MM.1S (cell line): ENCODE results near the gene TRMT10A.
A peak's percentile ranks its signal among the peaks of the same experiment; 100 is the strongest.

Source experiments
- DNase-seq: peaks from one replicate; pipeline ENCODE4 v3.0.0-alpha.2; 2015
- H2AFZ ChIP-seq: fragments of 300-600 bp; sonication (generic); 2 replicates; pipeline ENCODE4 v1.6.0; 2016; ENCODE audit warnings: antibody characterized with exemption, low read length
- H3F3A ChIP-seq: fragments of 300-600 bp; sonication (generic); 2 replicates; pipeline ENCODE4 v1.6.1; 2016; ENCODE audit warnings: mild to moderate bottlenecking, antibody characterized with exemption, low read length, moderate library complexity, mixed read lengths; ENCODE audit not compliant: insufficient read depth
- H3K27ac ChIP-seq: fragments of 300-600 bp; sonication (generic); 2 replicates; pipeline ENCODE4 v1.5.1; 2016; ENCODE audit warnings: mild to moderate bottlenecking, low read length
- H3K27me3 ChIP-seq: fragments of 300-600 bp; sonication (generic); replicated peaks from 2 replicates; pipeline ENCODE4 v1.6.0; 2016; ENCODE audit warnings: low read length; ENCODE audit not compliant: insufficient read depth
- H3K36me3 ChIP-seq: fragments of 300-600 bp; sonication (generic); replicated peaks from 2 replicates; pipeline ENCODE4 v1.6.1; 2016; ENCODE audit warnings: mild to moderate bottlenecking, low read length, mixed read lengths; ENCODE audit not compliant: insufficient read depth
- H3K4me1 ChIP-seq: fragments of 300-600 bp; sonication (generic); 2 replicates; pipeline ENCODE4 v1.6.1; 2016; ENCODE audit warnings: low read length, mixed read lengths
- H3K4me2 ChIP-seq: fragments of 300-600 bp; sonication (generic); 2 replicates; pipeline ENCODE4 v1.6.0; 2016; ENCODE audit warnings: low read depth, low read length
- H3K4me3 ChIP-seq: fragments of 300-600 bp; sonication (generic); 2 replicates; pipeline ENCODE4 v1.5.1; 2016; ENCODE audit warnings: low read length, mixed read lengths
- H3K79me2 ChIP-seq: fragments of 300-600 bp; sonication (generic); 2 replicates; pipeline ENCODE4 v1.6.1; 2016; ENCODE audit warnings: mixed run types, low read length, mixed read lengths
- H3K9ac ChIP-seq: fragments of 300-600 bp; sonication (generic); 2 replicates; pipeline ENCODE4 v1.6.1; 2016; ENCODE audit warnings: low read length, mixed read lengths
- H3K9me2 ChIP-seq: fragments of 300-600 bp; sonication (generic); replicated peaks from 2 replicates; pipeline ENCODE4 v1.6.1; 2016; ENCODE audit warnings: mild to moderate bottlenecking, low read length, mixed read lengths; ENCODE audit not compliant: insufficient read depth
- H3K9me3 ChIP-seq: fragments of 300-600 bp; sonication (generic); replicated peaks from 2 replicates; pipeline ENCODE4 v1.6.1; 2016; ENCODE audit warnings: mild to moderate bottlenecking, low read length, mixed read lengths; ENCODE audit not compliant: insufficient read depth
- H4K20me1 ChIP-seq: fragments of 300-600 bp; sonication (generic); 2 replicates; pipeline ENCODE4 v1.6.1; 2016; ENCODE audit warnings: mild to moderate bottlenecking, low read length, moderate library complexity, mixed read lengths; ENCODE audit not compliant: insufficient read depth
- CTCF ChIP-seq: fragments of 300-600 bp; sonication (generic); IDR thresholded peaks from 2 replicates; pipeline ENCODE4 v1.5.1; 2016; ENCODE audit warnings: antibody characterized with exemption, low read length, mixed read lengths
- EZH2 ChIP-seq: fragments of 300-600 bp; sonication (generic); optimal IDR thresholded peaks from 2 replicates; pipeline ENCODE3; 2017; ENCODE audit warnings: low read depth, mild to moderate bottlenecking, antibody characterized with exemption, low read length, mixed read lengths
- EZH2phosphoT487 ChIP-seq: fragments of 300-600 bp; sonication (generic); IDR thresholded peaks from 2 replicates; pipeline ENCODE4 v1.6.1; 2018; ENCODE audit warnings: antibody characterized with exemption, low read length

The TRMT10A gene

DNA sequence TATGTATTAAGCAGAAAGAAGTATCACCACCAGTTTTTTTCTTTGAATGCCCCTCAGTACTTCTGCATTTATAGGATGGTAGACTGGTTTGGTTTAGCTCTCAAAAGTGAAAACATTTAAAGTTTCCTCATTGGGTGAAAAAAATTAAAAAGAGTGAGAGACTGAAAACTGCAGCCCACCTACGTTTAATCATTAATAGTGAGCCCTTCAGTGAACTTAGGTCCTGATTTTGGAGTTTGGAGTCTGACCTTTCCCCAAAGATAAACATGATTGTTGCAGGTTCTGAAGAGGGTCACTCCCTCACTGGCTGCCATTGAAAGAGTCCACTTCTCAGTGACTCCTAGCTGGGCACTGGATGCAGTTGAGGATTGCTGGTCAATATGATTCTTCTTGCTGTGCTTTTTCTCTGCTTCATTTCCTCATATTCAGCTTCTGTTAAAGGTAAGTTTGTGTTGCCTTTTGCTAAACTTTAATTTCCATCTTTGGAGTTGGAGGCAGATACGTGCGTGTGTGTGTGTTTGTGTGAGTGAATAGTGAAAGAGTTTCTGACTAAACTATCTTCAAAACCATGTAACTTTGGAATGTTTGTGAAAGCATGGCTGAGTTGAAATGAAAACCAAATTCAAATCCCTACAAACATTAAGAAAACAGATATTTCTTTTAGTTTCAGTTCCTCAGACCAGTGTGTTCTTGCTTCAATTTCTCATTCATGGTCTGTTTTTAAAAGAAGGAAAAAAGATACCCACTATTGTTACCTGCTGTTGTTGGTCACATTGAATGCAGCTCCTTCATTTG, 10.9 kb upstream of the TRMT10A start, which contains the start of gene MTTP:
MTTP (plus strand) TSS at position 295 of the 795 bp plus-strand sequence; CDS start at position 381, 86 bp downstream.
- peak within 1 kb of the TSS; percentile 44 for H2AFZ ChIP-seq
- TF ChIP-seq EZH2 (no peak), EZH2phosphoT487 (no peak), CTCF (no peak)
- H3K27ac ChIP-seq, result peak within 1 kb of the TSS; percentile 10; the same call in 1 of the 2 replicates
- no peaks in the 10 kb centered on the region for H3K9me3 ChIP-seq
- H3K4me3 ChIP-seq, result peak within 1 kb of the TSS; percentile 5; the same call in 1 of the 2 replicates
- peak within 1 kb of the TSS; percentile 32 for H3K4me2 ChIP-seq
- H3K9ac ChIP-seq, result no peak within 1 kb of the TSS
- H4K20me1 ChIP-seq, result no peaks in the 10 kb centered on the region
- H3K79me2 ChIP-seq, result no peaks in the 10 kb centered on the region
- no peaks in the 10 kb centered on the region for H3K4me1 ChIP-seq
- no peaks in the 10 kb centered on the region for H3F3A ChIP-seq
- H3K36me3 ChIP-seq, result no peaks in the 10 kb centered on the region
- peak; percentile 28 for DNase-seq
- no peaks in the 10 kb centered on the region for H3K27me3 ChIP-seq
- no peaks in the 10 kb centered on the region for H3K9me2 ChIP-seq

DNA sequence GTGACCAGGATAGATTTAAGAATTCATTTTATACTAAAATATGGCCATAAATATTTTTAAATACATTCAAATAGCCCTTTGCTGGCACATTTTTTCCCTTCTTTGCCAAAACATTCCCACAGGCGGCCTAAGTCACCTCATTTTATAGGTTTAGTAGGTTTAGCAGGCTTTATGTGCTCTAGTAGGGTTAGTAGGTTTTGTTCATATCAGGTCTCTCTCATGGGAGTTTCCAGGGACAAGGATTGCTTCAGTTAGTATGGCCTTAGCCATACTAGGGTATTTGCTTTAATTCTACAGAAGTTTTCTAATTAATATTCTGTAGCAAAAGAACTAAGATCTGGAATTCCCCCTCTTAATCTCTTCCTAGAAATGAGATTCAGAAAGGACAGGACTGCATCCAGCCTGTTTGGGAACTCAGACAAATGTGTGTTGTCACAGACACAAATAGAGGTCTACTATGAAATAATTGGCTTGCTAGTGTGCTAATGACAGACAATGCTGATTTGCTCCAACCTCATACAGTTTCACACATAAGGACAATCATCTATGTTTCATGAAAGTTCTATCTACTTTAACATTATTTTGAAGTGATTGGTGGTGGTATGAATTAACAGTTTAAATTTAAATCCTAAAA, 10.0 kb upstream of the TRMT10A start:
- H3K9me3 ChIP-seq, result no peaks in the 10 kb centered on the region
- no peak overlapping the region for H3K9ac ChIP-seq
- H3K9me2 ChIP-seq, result no peaks in the 10 kb centered on the region
- DNase-seq, result no peak
- H3K36me3 ChIP-seq, result no peaks in the 10 kb centered on the region
- no peaks in the 10 kb centered on the region for H3K4me1 ChIP-seq
- H3K79me2 ChIP-seq, result no peaks in the 10 kb centered on the region
- no peaks in the 10 kb centered on the region for H3K27me3 ChIP-seq
- no peak for TF ChIP-seq EZH2phosphoT487
- no peak for TF ChIP-seq CTCF
- TF ChIP-seq EZH2, result no peak
- no peak overlapping the region for H2AFZ ChIP-seq
- H3K27ac ChIP-seq, result no peak overlapping the region
- no peaks in the 10 kb centered on the region for H3F3A ChIP-seq
- H3K4me3 ChIP-seq, result no peak overlapping the region
- H4K20me1 ChIP-seq, result no peaks in the 10 kb centered on the region
- H3K4me2 ChIP-seq, result no peak overlapping the region

GRCh38 chr4:99572527-99573240, 8.8 kb upstream of the TRMT10A start:
- H3F3A ChIP-seq, result no peaks in the 10 kb centered on the region
- H3K36me3 ChIP-seq, result no peaks in the 10 kb centered on the region
- H3K9me3 ChIP-seq, result no peaks in the 10 kb centered on the region
- H3K9me2 ChIP-seq, result no peaks in the 10 kb centered on the region
- no peak for DNase-seq
- no peak overlapping the region for H3K9ac ChIP-seq
- no peaks in the 10 kb centered on the region for H3K4me1 ChIP-seq
- no peak overlapping the region for H3K4me3 ChIP-seq
- no peak overlapping the region for H3K4me2 ChIP-seq
- TF ChIP-seq EZH2 (no peak), CTCF (no peak), EZH2phosphoT487 (no peak)
- no peaks in the 10 kb centered on the region for H3K27me3 ChIP-seq
- H3K79me2 ChIP-seq, result no peaks in the 10 kb centered on the region
- H3K27ac ChIP-seq, result no peak overlapping the region
- no peak overlapping the region for H2AFZ ChIP-seq
- H4K20me1 ChIP-seq, result no peaks in the 10 kb centered on the region
